Amniotic stem cell (primary cell): ENCODE results near the gene SPRR5.

ENCODE experiments used
- DNase-seq: peaks from one replicate; lab custom pipeline; 2025; lab: John Stamatoyannopoulos, UW

The SPRR5 gene

DNA sequence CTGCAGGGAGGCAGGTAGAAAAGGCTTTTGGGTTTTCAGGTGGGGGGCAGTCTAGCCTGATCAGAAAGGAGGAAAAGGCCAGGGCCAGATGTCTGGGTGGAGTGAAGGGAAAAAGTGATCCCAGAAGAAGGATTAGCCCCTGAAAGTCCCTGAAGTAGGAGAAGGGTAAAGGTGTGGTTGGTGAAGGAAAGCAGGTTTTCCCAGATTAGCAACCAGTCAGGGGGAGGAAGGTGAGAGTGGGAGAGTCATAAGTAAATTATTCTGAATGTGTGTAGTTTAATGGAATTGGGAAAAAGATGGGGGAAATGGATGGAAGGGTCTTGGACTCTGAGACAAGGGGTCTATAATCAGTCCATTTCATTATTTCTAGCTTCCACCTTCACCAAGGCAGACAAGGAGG, 36.2 kb downstream of the SPRR5 start:
- no peak for DNase-seq

DNA sequence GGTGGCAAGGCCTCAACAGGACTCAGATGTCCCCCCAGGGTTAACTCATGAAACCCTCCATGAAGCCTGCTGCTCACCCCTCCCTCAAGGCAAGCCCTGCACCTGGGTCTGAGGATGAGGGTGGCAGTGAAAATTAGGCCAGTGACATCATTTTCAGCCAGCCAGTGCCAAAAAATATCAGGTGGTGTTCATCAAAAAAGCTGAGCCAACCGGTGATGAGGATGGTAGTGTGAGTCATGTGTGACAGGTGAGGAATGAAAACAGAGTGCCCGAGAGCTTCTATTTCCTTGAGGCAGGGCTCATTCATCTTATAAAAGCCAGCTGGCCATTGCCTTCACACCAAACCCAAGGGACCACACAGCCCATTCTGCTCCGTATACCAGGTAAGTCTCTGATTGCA, 36.7 kb downstream of the SPRR5 start, which contains the start of gene SPRR1A:
SPRR1A (plus strand) TSS at position 339 of the 400 bp plus-strand sequence. CDS start 1,150 bp downstream, outside the sequence.
- DNase-seq: no peak

- no peak for DNase-seq
Observed at GRCh38 chr1:152986578-152986977, 39.6 kb downstream of the SPRR5 start.

DNA sequence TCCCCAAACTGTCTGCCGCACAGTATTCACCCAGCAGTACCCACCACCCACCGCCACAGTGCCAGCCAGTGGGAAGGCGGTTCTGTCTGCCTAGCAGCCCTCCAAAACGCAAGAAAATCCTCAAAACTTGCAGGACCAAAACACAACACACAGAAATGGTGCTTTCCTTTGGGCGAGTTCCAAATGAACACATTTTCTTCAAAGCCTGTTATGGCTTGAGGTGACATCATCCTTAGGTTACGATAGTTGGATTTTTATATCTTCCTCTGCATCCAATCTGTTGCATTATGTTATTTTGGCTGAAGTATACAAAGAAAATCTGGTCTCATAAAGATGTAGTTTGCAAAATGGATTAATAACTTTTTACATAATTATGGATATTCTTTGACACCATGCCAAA, 46.2 kb downstream of the SPRR5 start:
- no peak for DNase-seq

DNA sequence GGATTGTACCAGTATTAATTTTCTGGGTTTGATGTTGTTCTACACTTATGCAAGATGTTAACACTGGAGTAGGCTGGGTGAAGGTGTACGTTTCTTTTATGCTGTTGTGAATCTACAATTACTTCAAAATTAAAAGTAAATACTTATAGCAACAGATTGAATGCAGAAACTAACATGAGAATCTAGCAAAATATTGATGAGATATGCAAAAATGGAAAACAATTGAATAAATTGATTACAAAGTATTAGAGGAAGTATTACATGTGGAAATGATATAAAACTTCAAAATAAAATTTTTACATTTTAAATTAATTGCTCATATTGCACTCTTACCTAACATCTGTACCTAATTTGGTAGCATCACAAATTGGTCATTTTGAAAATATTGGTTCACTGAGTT, 48.8 kb downstream of the SPRR5 start:
- DNase-seq: no peak

- DNase-seq: no peak
Observed at GRCh38 chr1:152996633-152997400, 49.8 kb downstream of the SPRR5 start.

DNA sequence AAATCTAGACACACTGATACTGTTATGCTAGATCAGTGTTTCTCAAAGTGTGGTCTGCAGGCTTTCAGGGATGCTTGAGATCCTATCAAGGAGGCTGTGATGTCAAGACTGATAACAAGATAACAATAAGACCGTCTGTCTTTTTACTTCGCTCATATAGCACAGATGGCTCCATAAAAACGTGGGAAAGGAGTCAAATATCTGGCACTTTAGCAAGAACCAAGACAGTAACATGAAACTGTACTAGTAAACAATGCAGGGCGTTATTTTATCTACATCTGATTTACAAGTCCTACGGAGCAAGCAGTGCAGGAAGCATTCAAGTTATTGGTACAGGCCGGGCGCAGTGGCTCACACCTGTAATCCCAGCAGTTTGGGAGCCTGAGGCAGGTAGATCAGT, 50.9 kb downstream of the SPRR5 start:
- DNase-seq: no peak

DNA sequence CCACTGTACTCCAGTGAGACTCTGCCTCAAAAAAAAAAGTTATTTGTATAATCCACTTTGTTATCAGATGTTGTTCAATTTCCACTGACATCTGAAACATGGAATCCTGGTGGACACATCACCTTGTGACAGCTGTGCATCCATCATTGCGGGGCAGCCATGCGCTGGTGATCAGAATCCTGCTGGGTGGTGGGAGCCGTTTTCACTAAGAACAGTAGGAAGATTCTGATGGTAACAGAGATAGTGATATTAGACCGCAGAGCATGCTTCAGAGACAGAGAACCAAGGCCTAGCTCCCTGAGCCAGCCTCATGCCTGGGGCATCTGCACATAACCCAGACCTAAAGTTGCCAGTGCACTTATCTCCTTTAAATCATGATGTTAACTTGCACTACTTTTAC, 51.5 kb downstream of the SPRR5 start:
- DNase-seq: no peak
